Right lung (tissue), 5 donors: ENCODE results near the gene ACOT8. TPM values are rescaled to one million over a fixed set of nuclear protein-coding genes. Genes with fewer than 3 reads are reported as not detected.
A peak's percentile ranks its signal among the peaks of the same experiment; 100 is the strongest.
"Not testable (repeated sequence)": the region's sequence is repeated elsewhere in the genome, so short reads cannot be mapped to it uniquely, and the experiment has no call there.

Experiments used
- DNase-seq, 2 donors: peaks; one replicate each; pipeline ENCODE4 v3.0.0-alpha.2; 2013
- polyA plus RNA-seq, 5 donors: library from polyadenylated mRNA; unstranded; fragments of 120-200 nt; gene quantifications; one replicate each; pipeline versions ENCODE4 v1.2.1 to v1.2.3, GENCODE V29; 2013; ENCODE audit warnings: inconsistent platforms in 1 of 5, low replicate concordance in 1 of 5; ENCODE audit not compliant: insufficient read length in 5 of 5, insufficient read depth in 1 of 5

The ACOT8 gene
- polyA plus RNA-seq, 5 donors, result 19.2 to 28.4 (median 22.0) TPM

GRCh38 chr20:45832619-45833018 is 24.6 kb downstream of the ACOT8 start:
- no peak for DNase-seq

- not testable (repeated sequence) for DNase-seq
Observed at GRCh38 chr20:45829673-45830106, 27.5 kb downstream of the ACOT8 start.

GRCh38 chr20:45828589-45828988 is 28.6 kb downstream of the ACOT8 start:
- DNase-seq, result no peak

GRCh38 chr20:45827712-45828111 is 29.5 kb downstream of the ACOT8 start:
- no peak for DNase-seq

GRCh38 chr20:45827030-45827652 is 30.1 kb downstream of the ACOT8 start, which contains the start of gene TNNC2:
TSS of gene TNNC2 (minus strand) at chr20:45827312. CDS start at chr20:45827248, 64 bp downstream.
- DNase-seq, result no peak

- peak in 1 of 2 donors; percentile 34 for DNase-seq
Observed at GRCh38 chr20:45826381-45827019, 30.7 kb downstream of the ACOT8 start.

GRCh38 chr20:45823949-45824835 is 33.0 kb downstream of the ACOT8 start:
- DNase-seq, result no peak

GRCh38 chr20:45822857-45823256 is 34.3 kb downstream of the ACOT8 start:
- DNase-seq, result no peak

GRCh38 chr20:45821947-45822346 is 35.2 kb downstream of the ACOT8 start:
- DNase-seq, result no peak

- no peak for DNase-seq
Observed at GRCh38 chr20:45819466-45819865, 37.7 kb downstream of the ACOT8 start.

- no peak for DNase-seq
Observed at GRCh38 chr20:45818239-45818638, 39.0 kb downstream of the ACOT8 start.

GRCh38 chr20:45817376-45818194 is 39.6 kb downstream of the ACOT8 start:
- DNase-seq, result peak; percentile 32 to 36

GRCh38 chr20:45816951-45817350 is 40.2 kb downstream of the ACOT8 start:
- no peak for DNase-seq

- DNase-seq, result no peak
Observed at GRCh38 chr20:45814314-45814713, 42.9 kb downstream of the ACOT8 start.

GRCh38 chr20:45813489-45813888 is 43.7 kb downstream of the ACOT8 start:
- DNase-seq, result no peak

- no peak for DNase-seq
Observed at GRCh38 chr20:45813006-45813340, 44.2 kb downstream of the ACOT8 start.

- DNase-seq, result peak; percentile 97 to 99
Observed at GRCh38 chr20:45812157-45813005, 44.8 kb downstream of the ACOT8 start, which contains the start of gene UBE2C. TSS of gene UBE2C (plus strand) at chr20:45812644. CDS start at chr20:45812696, 52 bp downstream.

GRCh38 chr20:45810191-45810970 is 46.8 kb downstream of the ACOT8 start:
- no peak for DNase-seq

- DNase-seq, result no peak
Observed at GRCh38 chr20:45801851-45802250, 55.3 kb downstream of the ACOT8 start.
